Aorta (tissue), 5 donors: ENCODE measurements around the gene MMP20. TPM values are rescaled to one million over a fixed set of nuclear protein-coding genes. Genes with fewer than 3 reads are reported as not detected.

Source experiments
- ATAC-seq: fragments of 200-7000 bp; cut with Tn5 transposase; one replicate; pipeline ENCODE4 v1.9.1; 2022; ENCODE audit warnings: moderate library complexity; ENCODE audit not compliant: low FRiP score
- DNase-seq, 2 donors: peaks; one replicate each; pipeline ENCODE4 v3.0.0-alpha.2; 2020
- H3K27ac ChIP-seq, 2 donors: one replicate each; pipeline ENCODE4 v1.5.1; 2013; ENCODE audit warnings: low read length in 2 of 2, mild to moderate bottlenecking in 2 of 2, moderate library complexity in 2 of 2, control low read depth in 1 of 2, inconsistent platforms in 1 of 2, low read depth in 1 of 2
- H3K27me3 ChIP-seq, 2 donors: one replicate each; pipeline ENCODE4 v1.6.1; 2013; ENCODE audit warnings: control low read depth in 1 of 2, low read length in 1 of 2, mild to moderate bottlenecking in 1 of 2, moderate library complexity in 1 of 2; ENCODE audit not compliant: insufficient read depth in 2 of 2, control insufficient read depth in 1 of 2
- H3K36me3 ChIP-seq, 2 donors: one replicate each; pipeline ENCODE4 v1.6.1; 2013; ENCODE audit warnings: control low read depth in 1 of 2, low read length in 1 of 2, mild to moderate bottlenecking in 1 of 2; ENCODE audit not compliant: insufficient read depth in 2 of 2, control insufficient read depth in 1 of 2
- H3K4me1 ChIP-seq, 2 donors: one replicate each; pipeline ENCODE4 v1.6.1; 2013; ENCODE audit warnings: low read length in 2 of 2, control low read depth in 1 of 2, mild to moderate bottlenecking in 1 of 2, moderate library complexity in 1 of 2; ENCODE audit not compliant: insufficient read depth in 2 of 2, control insufficient read depth in 1 of 2
- H3K4me3 ChIP-seq, 2 donors: one replicate each; pipeline ENCODE4 v1.5.1; 2013; ENCODE audit warnings: low read length in 2 of 2, control low read depth in 1 of 2, mild to moderate bottlenecking in 1 of 2
- H3K9me3 ChIP-seq: one replicate; pipeline ENCODE4 v1.6.1; 2013; ENCODE audit warnings: mild to moderate bottlenecking, low read length; ENCODE audit not compliant: control insufficient read depth
- WGBS, 2 donors: extraction: QIAGEN DNeasy Blood & Tissue Kit; methylation state at CpG; one replicate each; pipeline ENCODE4 v1.1.7; 2013; 5-methylcytosine and 5-hydroxymethylcytosine counted together
- intact Hi-C, 2 donors: fragments of 100-400 bp; cut with DNase I; formaldehyde crosslinking; loops; one replicate each; pipeline versions ENCODE4 v1.14.2 to v1.15.0; 2022
- polyA plus RNA-seq, 2 donors: library from polyadenylated mRNA; stranded (reverse); fragments of 200-250 nt; gene quantifications; one replicate each; pipeline ENCODE4 v1.2.3, GENCODE V29; 2013
- total RNA-seq, 2 donors: library from RNA; stranded (reverse); fragmentation: NEBNext Ultra II Directional; extraction: Animal tissue kit (Norgen Biotek cat#: 25700); gene quantifications; one replicate each; pipeline ENCODE4 v1.2.1, GENCODE V29; 2021
- donor health status: healthy with polysubstance abuse.
- donor health status: Bipolar disorder and iron deficiency.
- donor health status: DM: no; HTN: no; CAD: no.
- donor health status: DM: no; HTN: no; CAD: no.
- donor health status: DM: yes; HTN: yes; CAD: no.

MMP20 gene
- total and polyA plus RNA-seq, 4 donors, result not detected

- Histone ChIP-seq H3K9me3 (no peaks in the 10 kb centered on the region), H3K4me1 (no peaks in the 10 kb centered on the region), H3K27me3 (no peaks in the 10 kb centered on the region), H3K36me3 (no peaks in the 10 kb centered on the region), H3K27ac (no peak overlapping the region), H3K4me3 (no peak overlapping the region)
- intact Hi-C loops, result no loop called here
- WGBS, 2 donors, result 78 to 81% methylated on average over 3 of the region's 3 CpGs
- no peak for ATAC-seq
- DNase-seq, result no peak
These were observed 44.8 kb downstream of the MMP20 start for GRCh38 chr11:102580185-102580951.

GRCh38 chr11:102577723-102578122 is 47.4 kb downstream of the MMP20 start:
- 81 to 85% methylated on average over 2 of the region's 2 CpGs for WGBS, 2 donors
- Histone ChIP-seq H3K27ac (no peak overlapping the region), H3K27me3 (no peaks in the 10 kb centered on the region), H3K36me3 (no peaks in the 10 kb centered on the region), H3K4me3 (no peak overlapping the region), H3K9me3 (no peaks in the 10 kb centered on the region), H3K4me1 (no peaks in the 10 kb centered on the region)
- DNase-seq (no peak), ATAC-seq (no peak)
- intact Hi-C loops, result no loop called here

DNA sequence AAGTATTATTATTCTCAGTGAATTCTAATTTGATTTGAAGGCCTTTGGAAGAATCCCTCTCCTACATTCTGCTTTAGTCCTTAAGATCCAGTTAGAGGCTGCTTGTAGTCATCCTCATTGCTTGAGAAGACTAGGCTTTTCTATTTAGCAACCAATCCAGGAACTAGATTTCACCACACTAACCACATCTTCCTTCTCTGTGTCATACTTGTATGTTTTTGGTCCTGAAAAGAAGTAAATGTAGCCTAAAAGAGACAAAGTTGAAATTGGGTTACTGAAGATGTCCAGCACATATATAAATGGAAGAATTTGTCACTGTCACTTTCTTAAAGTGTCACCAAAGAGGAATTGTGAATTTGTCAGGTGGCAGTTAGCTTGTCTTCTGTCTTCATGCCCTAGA is 48.0 kb downstream of the MMP20 start:
- Histone ChIP-seq H3K36me3 (no peaks in the 10 kb centered on the region), H3K27ac (no peak overlapping the region), H3K9me3 (no peaks in the 10 kb centered on the region), H3K4me3 (no peak overlapping the region), H3K4me1 (no peaks in the 10 kb centered on the region), H3K27me3 (no peaks in the 10 kb centered on the region)
- intact Hi-C loops, result no loop called here
- ATAC-seq, result no peak
- DNase-seq, result no peak

DNA sequence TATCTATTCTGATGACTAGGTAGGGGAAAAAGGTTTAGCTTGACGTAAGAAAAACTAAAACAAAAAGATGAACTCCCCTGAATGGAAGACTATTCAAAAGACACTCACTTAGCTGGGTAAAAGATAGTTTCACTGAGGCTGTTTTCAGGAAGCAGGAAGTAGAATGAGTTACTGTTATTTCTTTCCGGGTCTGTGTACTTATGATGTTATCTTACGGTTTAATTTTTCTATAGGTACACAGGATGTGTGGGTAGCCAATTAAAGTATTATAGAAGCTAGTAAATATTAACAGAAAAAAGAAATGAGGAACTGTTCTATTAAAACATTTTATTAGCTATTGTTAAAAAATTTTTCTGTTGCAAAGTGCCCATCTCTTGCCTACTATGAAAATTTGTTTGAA is 48.8 kb downstream of the MMP20 start:
- ATAC-seq (no peak), DNase-seq (no peak)
- Histone ChIP-seq H3K4me3 (no peak overlapping the region), H3K36me3 (no peaks in the 10 kb centered on the region), H3K9me3 (no peaks in the 10 kb centered on the region), H3K4me1 (no peaks in the 10 kb centered on the region), H3K27ac (no peak overlapping the region), H3K27me3 (no peaks in the 10 kb centered on the region)
- intact Hi-C loops, result no loop called here
- 72 to 76% methylated on average over 3 of the region's 3 CpGs for WGBS, 2 donors

DNA sequence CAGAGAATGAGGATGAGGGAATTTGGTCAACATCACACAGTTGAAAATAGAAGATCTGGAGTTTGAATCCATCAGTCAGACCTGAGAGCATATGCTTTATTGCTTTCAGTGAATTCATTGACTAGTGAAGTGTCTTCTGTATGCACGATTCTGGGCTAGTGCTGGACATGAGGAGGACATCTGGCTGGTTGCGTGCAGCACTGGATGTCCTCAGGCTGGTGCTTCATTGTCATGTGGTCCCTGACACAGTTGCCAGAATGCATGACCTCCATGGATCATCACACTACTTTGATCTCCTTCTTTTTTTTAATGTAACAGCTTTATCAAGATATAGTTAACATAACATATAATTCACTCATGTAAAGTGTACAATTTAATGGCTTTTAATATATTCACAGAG is 50.1 kb downstream of the MMP20 start:
- H3K4me1 ChIP-seq, result no peaks in the 10 kb centered on the region
- intact Hi-C loops, result no loop called here
- no peaks in the 10 kb centered on the region for H3K27me3 ChIP-seq
- 84 to 93% methylated on average over 2 of the region's 2 CpGs for WGBS, 2 donors
- H3K9me3 ChIP-seq, result no peaks in the 10 kb centered on the region
- no peak overlapping the region for H3K4me3 ChIP-seq
- no peaks in the 10 kb centered on the region for H3K36me3 ChIP-seq
- ATAC-seq (no peak), DNase-seq (no peak)
- H3K27ac ChIP-seq, result no peak overlapping the region

GRCh38 chr11:102573851-102574250 is 51.3 kb downstream of the MMP20 start:
- 35 to 43% methylated on average over 2 of the region's 2 CpGs for WGBS, 2 donors
- Histone ChIP-seq H3K4me3 (no peak overlapping the region), H3K27me3 (no peaks in the 10 kb centered on the region), H3K36me3 (no peaks in the 10 kb centered on the region), H3K9me3 (no peaks in the 10 kb centered on the region), H3K27ac (no peak overlapping the region), H3K4me1 (no peaks in the 10 kb centered on the region)
- no peak for ATAC-seq
- intact Hi-C loops, result no loop called here
- no peak for DNase-seq

DNA sequence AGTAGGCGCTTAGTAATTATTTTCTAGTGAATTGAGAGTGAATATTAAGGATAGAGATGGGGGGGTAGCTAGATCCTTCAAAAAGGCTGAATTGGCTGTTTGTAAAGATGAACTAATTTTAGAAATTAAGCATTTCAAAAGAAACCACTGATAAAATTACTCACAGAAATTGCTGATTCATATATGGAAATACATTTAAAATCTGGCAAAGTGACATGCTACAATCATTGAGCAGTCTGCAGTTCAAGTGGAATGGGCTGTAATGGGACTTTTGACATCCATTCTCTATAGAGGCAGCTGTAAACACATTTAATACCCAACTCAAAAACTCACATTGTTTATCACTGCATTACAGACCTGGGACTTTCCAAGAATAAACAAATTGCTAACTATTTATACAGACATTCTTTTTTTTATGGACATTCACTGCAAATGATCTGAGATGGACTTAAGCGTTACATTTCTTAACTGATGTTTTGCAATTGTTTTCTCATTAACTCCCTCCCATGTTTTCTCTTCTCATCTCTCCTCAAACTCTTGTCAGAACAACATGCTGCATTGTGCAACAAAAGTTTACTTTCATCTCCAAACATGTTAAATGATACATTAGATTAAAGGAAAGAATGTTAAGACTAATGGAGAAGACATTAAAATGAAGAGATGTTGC is 52.4 kb downstream of the MMP20 start:
- Histone ChIP-seq H3K36me3 (no peaks in the 10 kb centered on the region), H3K27me3 (no peaks in the 10 kb centered on the region), H3K4me1 (no peaks in the 10 kb centered on the region), H3K9me3 (no peaks in the 10 kb centered on the region), H3K27ac (no peak overlapping the region), H3K4me3 (no peak overlapping the region)
- DNase-seq, result no peak
- intact Hi-C loops, result no loop called here
- ATAC-seq, result no peak
- WGBS, 2 donors, result 94% methylated on average over 2 of the region's 2 CpGs

DNA sequence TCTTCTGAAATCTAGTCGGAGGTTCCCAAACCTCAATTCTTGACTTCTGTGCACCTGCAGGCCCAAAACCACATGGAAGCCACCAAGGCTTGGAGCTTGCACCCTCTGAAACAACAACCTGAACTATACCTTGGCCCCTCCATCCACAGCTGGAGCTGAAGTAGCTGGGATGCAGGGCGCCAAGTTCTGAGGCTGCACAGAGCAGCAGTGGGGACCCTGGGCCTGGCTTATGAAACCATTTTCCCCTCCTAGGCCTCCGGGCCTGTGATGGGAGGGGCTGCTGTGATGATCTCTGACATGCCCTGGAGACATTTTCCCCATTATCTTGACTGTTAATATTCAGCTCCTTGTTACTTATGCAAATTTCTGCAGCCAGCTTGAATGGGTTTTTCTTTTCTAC is 56.3 kb downstream of the MMP20 start:
- no peak overlapping the region for H3K27ac ChIP-seq
- ATAC-seq, result no peak
- intact Hi-C loops, result no loop called here

DNA sequence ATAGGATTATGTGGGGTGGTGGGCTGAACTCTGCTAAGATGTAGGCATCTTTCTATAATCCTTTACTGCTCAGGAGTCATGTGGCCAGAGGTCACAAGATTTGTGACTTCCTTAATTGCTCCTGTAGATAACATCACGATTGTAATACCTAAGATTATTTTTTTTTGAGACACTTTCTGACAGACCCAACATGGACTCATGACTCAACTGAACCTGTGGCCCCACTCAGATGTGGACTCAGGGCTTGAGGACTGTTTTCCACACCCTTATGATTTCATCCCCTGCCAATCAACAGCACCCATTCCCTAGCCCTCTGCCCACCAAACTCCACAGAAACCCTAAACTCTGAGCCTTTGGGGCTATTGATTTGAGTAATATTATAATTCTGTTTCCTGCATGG is 59.0 kb downstream of the MMP20 start:
- DNase-seq (no peak), ATAC-seq (no peak)
- Histone ChIP-seq H3K27me3 (no peaks in the 10 kb centered on the region), H3K27ac (no peak overlapping the region), H3K4me3 (no peak overlapping the region), H3K36me3 (no peaks in the 10 kb centered on the region), H3K4me1 (no peaks in the 10 kb centered on the region), H3K9me3 (peaks cover 3% of the 10 kb centered on the region)
- 22 to 33% methylated on average over 1 of the region's 1 CpG for WGBS, 2 donors
- intact Hi-C loops, result no loop called here

More for the DNA sequence above, 56.3 kb downstream of the MMP20 start:
- DNase-seq, result no peak
- 61 to 77% methylated on average over 3 of the region's 3 CpGs for WGBS, 2 donors
- no peak overlapping the region for H3K4me3 ChIP-seq
- H3K4me1 ChIP-seq, result no peaks in the 10 kb centered on the region
- peaks cover 3% of the 10 kb centered on the region for H3K9me3 ChIP-seq
- no peaks in the 10 kb centered on the region for H3K36me3 ChIP-seq
- no peaks in the 10 kb centered on the region for H3K27me3 ChIP-seq
